ENCODE results near the gene SNPH. TPM values are rescaled to one million over a fixed set of nuclear protein-coding genes. Genes with fewer than 3 reads are reported as not detected.

The SNPH gene
- total and polyA plus RNA-seq, 2 of the 4 experiments (the other 2 are of a cell fraction): 3.1 to 4.5 TPM

DNA sequence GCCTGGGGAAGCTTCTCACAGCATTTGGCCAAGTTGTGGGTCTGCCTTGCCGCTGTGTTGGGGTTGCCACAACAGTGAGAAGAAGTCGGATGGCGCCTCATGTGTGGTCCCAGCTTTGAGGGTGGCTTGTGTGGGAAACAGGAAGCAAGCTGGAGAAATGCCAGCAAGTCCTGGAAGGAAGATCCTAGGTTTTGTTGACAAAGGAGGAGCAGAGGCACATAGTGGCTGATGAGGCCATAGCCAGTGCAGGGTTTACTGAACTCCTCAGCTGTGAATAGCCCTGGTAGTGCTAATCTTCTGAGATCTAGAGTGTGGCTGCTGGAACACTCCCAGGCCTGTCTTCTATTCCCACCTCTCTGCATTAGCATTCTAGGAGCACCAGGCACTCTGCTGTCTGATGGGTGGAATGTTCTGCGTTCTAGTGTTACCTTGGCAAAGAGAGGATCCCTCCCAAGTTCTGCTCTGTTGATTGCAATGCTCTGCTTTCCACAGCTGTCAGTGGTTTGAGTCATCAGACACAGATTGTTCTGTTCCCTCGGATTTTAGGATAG is 25.2 kb downstream of the SNPH start:
- Histone ChIP-seq H4K20me1 (ENCODE audit: insufficient read depth, low read length) (peaks cover 31% of the 10 kb centered on the region), H4K8ac (ENCODE audit: low read depth in 2 of 2, low read length in 2 of 2) (no peak overlapping the region), H2BK120ac (ENCODE audit: low read depth, low read length) (no peak overlapping the region), H3K36me3 (ENCODE audit: control insufficient read depth, insufficient read depth, low read length) (no peaks in the 10 kb centered on the region), H2BK20ac (ENCODE audit: low read depth, low read length) (no peak overlapping the region), H2BK15ac (ENCODE audit: low read depth, low read length) (no peak overlapping the region), H2BK5ac (ENCODE audit: low read depth, low read length, poor library complexity, severe bottlenecking) (no peak overlapping the region), H3K9me1 (ENCODE audit: insufficient read depth, low read length) (peaks cover 31% of the 10 kb centered on the region), H3K4me1 (ENCODE audit: control insufficient read depth, insufficient read depth, low read length) (no peaks in the 10 kb centered on the region; the same call in 1 of the 2 replicates), H2AK9ac (replicated peaks; ENCODE audit: low read depth, low read length, poor library complexity) (peak overlapping the region; percentile 58), H2AK5ac (ENCODE audit: low read depth, low read length) (no peak overlapping the region), H3K56ac (ENCODE audit: extremely low read depth, insufficient read depth, low read length) (no peak overlapping the region), H3K4me3 (ENCODE audit: insufficient read depth, low read depth, low read length) (no peak overlapping the region), H3K23ac (ENCODE audit: low read depth, low read length) (peak overlapping the region; percentile 12; the same call in 1 of the 2 replicates), H4K91ac (ENCODE audit: insufficient read depth, low read depth, low read length) (no peak overlapping the region), H3K14ac (replicated peaks; ENCODE audit: low read depth, low read length) (peak overlapping the region; percentile 68), H2AFZ (replicated peaks; ENCODE audit: low read length, poor library complexity) (peak overlapping the region; percentile 63), H3K9ac (ENCODE audit: low read depth, low read length) (no peak overlapping the region), H3K27me3 (ENCODE audit: control insufficient read depth, insufficient read depth, low read length) (no peaks in the 10 kb centered on the region), H3K4me2 (ENCODE audit: low read depth, low read length) (no peak overlapping the region), H3K9me3 (ENCODE audit: control insufficient read depth, insufficient read depth, low read length) (no peaks in the 10 kb centered on the region), H4K5ac (ENCODE audit: low read depth, low read length) (no peak overlapping the region), H3K18ac (ENCODE audit: low read depth, low read length) (no peak overlapping the region), H3K27ac (ENCODE audit: insufficient read depth, low read length) (no peak overlapping the region), H3K4ac (ENCODE audit: low read depth, low read length) (no peak overlapping the region), H3K79me1 (ENCODE audit: low read depth in 1 of 2, low read length in 2 of 2) (peaks cover 5 to 24% of the 10 kb centered on the region in 2 experiments; a peak in 3 of 4 replicates)
- in situ Hi-C loops (cut with MboI; ENCODE audit: low sequenced_read_pairs) (no loop called here), intact Hi-C loops (cut with micrococcal nuclease) (no loop called here), dilution Hi-C loops (cut with HindIII; ENCODE audit: low sequenced_read_pairs, unreplicated experiment) (no loop called here)
- ChIA-PET CTCF (no interaction called here), POLR2A (ENCODE audit: unreplicated experiment) (no interaction called here)
- 30% methylated on average over 2 of the region's 5 CpGs; no CpG with 5 or more reads in 1 of the 2 experiments for WGBS, 2 experiments (ENCODE audit: extremely low coverage in 2 of 2, insufficient read length in 1 of 2)
- no TSS peak for BruUV-seq (replicated peaks)
- DNase-seq: peak; percentile 66
- ATAC-seq (ENCODE audit: low read depth): peak; percentile 76
- TF ChIP-seq, protein P1, sequence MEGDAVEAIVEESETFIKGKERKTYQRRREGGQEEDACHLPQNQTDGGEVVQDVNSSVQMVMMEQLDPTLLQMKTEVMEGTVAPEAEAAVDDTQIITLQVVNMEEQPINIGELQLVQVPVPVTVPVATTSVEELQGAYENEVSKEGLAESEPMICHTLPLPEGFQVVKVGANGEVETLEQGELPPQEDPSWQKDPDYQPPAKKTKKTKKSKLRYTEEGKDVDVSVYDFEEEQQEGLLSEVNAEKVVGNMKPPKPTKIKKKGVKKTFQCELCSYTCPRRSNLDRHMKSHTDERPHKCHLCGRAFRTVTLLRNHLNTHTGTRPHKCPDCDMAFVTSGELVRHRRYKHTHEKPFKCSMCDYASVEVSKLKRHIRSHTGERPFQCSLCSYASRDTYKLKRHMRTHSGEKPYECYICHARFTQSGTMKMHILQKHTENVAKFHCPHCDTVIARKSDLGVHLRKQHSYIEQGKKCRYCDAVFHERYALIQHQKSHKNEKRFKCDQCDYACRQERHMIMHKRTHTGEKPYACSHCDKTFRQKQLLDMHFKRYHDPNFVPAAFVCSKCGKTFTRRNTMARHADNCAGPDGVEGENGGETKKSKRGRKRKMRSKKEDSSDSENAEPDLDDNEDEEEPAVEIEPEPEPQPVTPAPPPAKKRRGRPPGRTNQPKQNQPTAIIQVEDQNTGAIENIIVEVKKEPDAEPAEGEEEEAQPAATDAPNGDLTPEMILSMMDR (conservative IDR thresholded peaks at IDR 0.05; ENCODE audit: low read depth, low read length): no peak
- TF ChIP-seq CEBPB (IDR thresholded peaks at IDR 0.05; ENCODE audit: low read depth, low read length) (no peak), MXI1 (IDR thresholded peaks at IDR 0.05; ENCODE audit: borderline replicate concordance, low read depth, low read length) (no peak), MAZ (IDR thresholded peaks at IDR 0.05; ENCODE audit: borderline replicate concordance, low read depth, low read length) (no peak), NFE2L2 (IDR thresholded peaks at IDR 0.05; ENCODE audit: low read depth, low read length) (no peak), FOS (IDR thresholded peaks at IDR 0.05; ENCODE audit: low read depth, low read length) (no peak), CHD1 (IDR thresholded peaks at IDR 0.05; ENCODE audit: low read depth, low read length) (no peak)
- TF ChIP-seq, protein P2, sequence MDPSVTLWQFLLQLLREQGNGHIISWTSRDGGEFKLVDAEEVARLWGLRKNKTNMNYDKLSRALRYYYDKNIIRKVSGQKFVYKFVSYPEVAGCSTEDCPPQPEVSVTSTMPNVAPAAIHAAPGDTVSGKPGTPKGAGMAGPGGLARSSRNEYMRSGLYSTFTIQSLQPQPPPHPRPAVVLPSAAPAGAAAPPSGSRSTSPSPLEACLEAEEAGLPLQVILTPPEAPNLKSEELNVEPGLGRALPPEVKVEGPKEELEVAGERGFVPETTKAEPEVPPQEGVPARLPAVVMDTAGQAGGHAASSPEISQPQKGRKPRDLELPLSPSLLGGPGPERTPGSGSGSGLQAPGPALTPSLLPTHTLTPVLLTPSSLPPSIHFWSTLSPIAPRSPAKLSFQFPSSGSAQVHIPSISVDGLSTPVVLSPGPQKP (IDR thresholded peaks at IDR 0.05; ENCODE audit: borderline replicate concordance, low read depth, low read length): no peak

All from IMR-90 (cell line).